ENCODE results near the gene PNMA6A.

GRCh38 chrX:153049093-153049492 lies 23.2 kb upstream of the PNMA6A start:
- no peak for TF ChIP-seq TAF1 (IDR thresholded peaks at IDR 0.05; ENCODE audit: borderline replicate concordance, low read depth, low read length)
- no peak for TF ChIP-seq EZH2phosphoT487 (IDR thresholded peaks at IDR 0.05; ENCODE audit: borderline replicate concordance, low read depth)
- TF ChIP-seq, protein P1, sequence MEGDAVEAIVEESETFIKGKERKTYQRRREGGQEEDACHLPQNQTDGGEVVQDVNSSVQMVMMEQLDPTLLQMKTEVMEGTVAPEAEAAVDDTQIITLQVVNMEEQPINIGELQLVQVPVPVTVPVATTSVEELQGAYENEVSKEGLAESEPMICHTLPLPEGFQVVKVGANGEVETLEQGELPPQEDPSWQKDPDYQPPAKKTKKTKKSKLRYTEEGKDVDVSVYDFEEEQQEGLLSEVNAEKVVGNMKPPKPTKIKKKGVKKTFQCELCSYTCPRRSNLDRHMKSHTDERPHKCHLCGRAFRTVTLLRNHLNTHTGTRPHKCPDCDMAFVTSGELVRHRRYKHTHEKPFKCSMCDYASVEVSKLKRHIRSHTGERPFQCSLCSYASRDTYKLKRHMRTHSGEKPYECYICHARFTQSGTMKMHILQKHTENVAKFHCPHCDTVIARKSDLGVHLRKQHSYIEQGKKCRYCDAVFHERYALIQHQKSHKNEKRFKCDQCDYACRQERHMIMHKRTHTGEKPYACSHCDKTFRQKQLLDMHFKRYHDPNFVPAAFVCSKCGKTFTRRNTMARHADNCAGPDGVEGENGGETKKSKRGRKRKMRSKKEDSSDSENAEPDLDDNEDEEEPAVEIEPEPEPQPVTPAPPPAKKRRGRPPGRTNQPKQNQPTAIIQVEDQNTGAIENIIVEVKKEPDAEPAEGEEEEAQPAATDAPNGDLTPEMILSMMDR (IDR thresholded peaks at IDR 0.05) = no peak

All from SK-N-SH (cell line).